MG63 (cell line): Measurements from ENCODE around the gene TMEM63A. TPM values are rescaled to one million over a fixed set of nuclear protein-coding genes. Genes with fewer than 3 reads are reported as not detected.

Experiments used
- DNase-seq: peaks from one replicate; pipeline ENCODE4 v3.0.0-alpha.2; 2020
- H3K27me3 ChIP-seq: fragments of 250-450 bp; sonication (Bioruptor Pico); 2 replicates; pipeline ENCODE4 v1.5.1; 2020; ENCODE audit warnings: mild to moderate bottlenecking, moderate library complexity
- H3K36me3 ChIP-seq: fragments of 250-450 bp; sonication (Bioruptor Pico); 2 replicates; pipeline ENCODE4 v1.5.1; 2020; ENCODE audit warnings: mild to moderate bottlenecking, moderate library complexity
- H3K4me3 ChIP-seq: fragments of 250-450 bp; sonication (Bioruptor Pico); 2 replicates; pipeline ENCODE4 v1.5.1; 2020; ENCODE audit warnings: mild to moderate bottlenecking, moderate library complexity
- H3K9me3 ChIP-seq: fragments of 250-450 bp; sonication (Bioruptor Pico); 2 replicates; pipeline ENCODE4 v1.5.1; 2020; ENCODE audit warnings: mild to moderate bottlenecking, moderate library complexity
- total RNA-seq: library from RNA; depleted of rRNA; stranded (reverse); fragments of >200 nt; shearing (Covaris generic); gene quantifications from 2 replicates; pipeline ENCODE4 v1.2.3, GENCODE V29; 2014; ENCODE audit warnings: low replicate concordance

Gene TMEM63A
- total RNA-seq, 1 experiment from 2014 or later, result 5.5 TPM

DNA sequence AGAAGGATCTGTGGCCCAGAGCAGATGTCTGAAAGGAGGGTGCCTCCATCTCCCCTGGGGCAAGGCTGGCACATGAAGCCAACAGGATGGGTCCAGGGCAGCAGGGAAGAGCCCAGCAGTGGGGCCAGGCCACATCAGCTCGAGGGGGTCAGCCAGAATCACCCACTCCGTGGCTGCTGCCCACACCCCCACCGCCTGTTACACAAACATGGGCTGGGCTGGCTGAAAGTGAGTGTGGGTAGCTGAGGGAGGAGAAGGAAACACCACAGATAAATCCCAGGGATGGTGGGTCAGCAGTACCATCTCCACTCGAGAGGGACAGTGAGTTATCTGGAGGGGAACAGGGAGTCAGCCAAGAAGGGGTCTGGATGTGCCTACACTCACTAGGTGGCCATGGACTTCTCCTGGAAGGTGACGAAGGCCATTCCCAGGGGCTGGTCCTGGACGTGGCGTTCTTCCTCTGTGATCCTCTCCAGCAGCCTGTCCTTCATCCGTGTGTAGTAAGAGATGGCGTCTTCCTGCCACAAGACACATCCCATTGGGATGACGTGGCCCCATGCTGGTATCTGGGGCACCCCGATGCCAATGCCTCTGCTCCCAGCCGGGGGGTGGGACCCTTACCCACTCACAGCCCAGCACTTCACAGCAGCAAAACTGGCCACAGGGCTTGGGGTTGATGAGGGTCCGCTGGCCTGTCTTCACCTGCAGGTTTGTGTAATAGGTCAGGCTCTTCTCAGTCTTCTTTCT, 20.2 kb downstream of the TMEM63A start:
- no peak for DNase-seq
- H3K9me3 ChIP-seq, result no peaks in the 10 kb centered on the region
- H3K36me3 ChIP-seq, result peaks cover 30% of the 10 kb centered on the region
- no peaks in the 10 kb centered on the region for H3K27me3 ChIP-seq
- H3K4me3 ChIP-seq, result no peak overlapping the region

GRCh38 chr1:225860876-225861441, 21.2 kb downstream of the TMEM63A start:
- H3K4me3 ChIP-seq, result no peak overlapping the region
- DNase-seq, result no peak
- no peaks in the 10 kb centered on the region for H3K9me3 ChIP-seq
- peaks cover 36% of the 10 kb centered on the region for H3K36me3 ChIP-seq
- no peaks in the 10 kb centered on the region for H3K27me3 ChIP-seq

DNA sequence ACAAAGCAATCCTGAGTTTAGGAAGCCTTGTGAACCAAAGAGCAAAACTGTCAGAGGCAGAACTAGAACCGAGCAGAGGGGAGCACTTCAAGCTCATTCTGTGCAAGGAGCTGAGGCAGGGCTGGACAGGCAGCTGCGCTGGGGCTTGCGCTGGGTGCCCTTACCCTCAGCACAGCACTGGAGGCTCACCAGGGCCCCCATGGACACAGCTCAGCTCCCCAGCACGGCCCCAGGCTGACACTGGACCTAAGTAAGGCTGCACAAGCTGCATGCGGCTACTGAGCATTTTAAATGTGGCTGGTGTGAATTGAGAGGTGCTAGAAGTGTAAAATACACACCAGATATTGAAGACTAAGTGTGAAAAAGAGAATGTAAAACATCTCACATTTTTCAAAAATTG, 22.1 kb downstream of the TMEM63A start:
- no peak for DNase-seq
- no peak overlapping the region for H3K4me3 ChIP-seq
- no peaks in the 10 kb centered on the region for H3K9me3 ChIP-seq
- no peaks in the 10 kb centered on the region for H3K27me3 ChIP-seq
- peaks cover 29% of the 10 kb centered on the region for H3K36me3 ChIP-seq

DNA sequence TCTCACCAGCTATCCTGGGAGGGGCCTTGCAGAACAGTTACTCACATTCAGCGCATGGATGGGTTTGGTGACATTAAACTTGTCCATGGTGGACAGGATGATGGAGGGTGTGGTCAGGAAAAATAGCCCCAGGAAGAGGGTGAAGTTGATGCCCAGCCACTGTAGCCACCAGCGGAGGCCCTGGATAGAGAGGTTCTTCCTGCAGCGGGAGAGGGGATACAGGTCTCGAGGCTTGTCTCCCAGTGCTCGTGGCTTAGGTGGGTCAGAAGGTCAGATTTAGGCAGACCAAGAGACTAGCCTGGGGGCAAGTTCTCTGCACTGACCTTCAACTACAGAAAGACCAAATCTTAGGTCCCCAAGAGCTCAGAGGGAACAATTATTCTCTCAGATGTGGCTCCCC, 23.0 kb downstream of the TMEM63A start:
- H3K27me3 ChIP-seq, result no peaks in the 10 kb centered on the region
- DNase-seq, result no peak
- H3K4me3 ChIP-seq, result no peak overlapping the region
- peaks cover 29% of the 10 kb centered on the region for H3K36me3 ChIP-seq
- H3K9me3 ChIP-seq, result no peaks in the 10 kb centered on the region

DNA sequence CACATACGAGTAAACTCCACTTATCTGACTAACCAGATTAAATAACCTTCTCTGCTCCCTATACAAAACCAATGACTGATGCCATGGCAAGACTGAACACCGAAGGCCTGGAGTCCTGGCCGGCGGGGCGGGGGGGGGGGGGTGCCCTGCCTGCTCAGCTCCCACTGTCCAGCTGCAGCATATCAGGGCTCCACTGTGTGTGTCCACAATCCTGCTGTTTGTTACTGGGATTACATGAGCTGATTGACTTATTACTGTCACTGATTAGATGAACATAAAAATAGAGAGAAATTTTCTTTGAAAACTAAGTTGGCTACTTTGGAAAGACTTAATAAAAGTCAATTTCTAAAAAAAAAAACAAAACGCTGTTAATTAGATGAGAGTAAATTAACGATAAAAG, 24.9 kb downstream of the TMEM63A start:
- Histone ChIP-seq H3K27me3 (no peaks in the 10 kb centered on the region), H3K4me3 (no peak overlapping the region), H3K36me3 (peaks cover 13% of the 10 kb centered on the region), H3K9me3 (no peaks in the 10 kb centered on the region)
- DNase-seq, result no peak

DNA sequence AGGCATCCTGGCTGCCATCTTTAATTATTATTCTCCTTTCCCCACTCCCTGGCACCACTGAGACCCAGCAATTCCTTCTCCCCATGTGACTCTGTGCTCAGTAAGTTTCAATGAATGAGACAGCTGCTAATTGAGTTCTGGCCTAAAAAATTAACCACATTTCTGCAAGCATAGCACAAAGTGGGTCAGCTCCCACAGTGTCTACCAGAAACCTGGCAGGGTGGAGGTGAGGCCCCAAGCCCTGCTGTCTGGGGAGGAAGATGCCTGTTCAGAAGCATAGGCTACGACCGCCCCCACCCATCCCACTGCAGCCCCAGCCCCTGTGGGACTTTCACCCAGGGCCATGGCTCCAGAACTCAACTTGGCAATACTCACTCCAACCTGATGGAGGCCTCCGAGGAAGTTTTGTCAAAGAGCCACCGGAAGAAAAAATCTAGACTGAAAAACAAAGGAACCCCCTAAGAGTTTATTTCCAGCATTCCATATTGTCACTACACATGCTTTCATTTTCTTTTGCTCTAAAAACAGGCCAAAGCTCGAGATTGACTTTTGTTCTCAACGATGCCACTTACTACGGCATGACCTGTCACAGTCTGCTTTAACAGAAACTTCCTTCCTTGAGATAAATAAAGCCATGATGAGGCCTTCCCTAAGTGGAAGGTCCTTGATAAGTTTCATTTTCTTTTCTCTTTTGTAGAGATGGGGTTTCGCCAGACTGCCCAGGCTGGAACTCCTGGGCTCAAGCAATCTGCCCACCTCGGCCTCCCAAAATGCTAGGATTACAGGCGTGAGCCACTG, 26.5 kb downstream of the TMEM63A start:
- Histone ChIP-seq H3K36me3 (peaks cover 6% of the 10 kb centered on the region), H3K27me3 (no peaks in the 10 kb centered on the region), H3K4me3 (no peak overlapping the region), H3K9me3 (no peaks in the 10 kb centered on the region)
- DNase-seq, result no peak

DNA sequence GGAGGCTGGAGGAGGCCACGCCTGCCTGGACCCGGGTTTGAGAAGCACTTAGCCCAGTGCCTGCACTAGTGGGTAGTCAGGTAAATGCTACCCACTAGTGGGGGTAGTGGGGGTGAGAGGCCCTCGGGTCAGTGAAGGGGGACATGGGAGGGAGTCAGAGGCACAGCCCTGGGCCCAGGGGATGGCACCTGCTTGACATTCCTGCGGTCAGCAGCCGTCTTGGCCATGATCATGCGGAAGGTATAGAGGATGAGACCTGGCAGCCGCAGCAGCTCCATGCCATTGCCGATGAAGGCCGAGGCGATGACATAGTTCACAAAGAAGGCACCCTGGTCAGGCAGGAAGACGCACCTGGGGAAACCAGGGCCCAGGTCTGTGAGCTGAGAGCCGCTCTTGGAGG, 28.7 kb downstream of the TMEM63A start:
- Histone ChIP-seq H3K9me3 (no peaks in the 10 kb centered on the region), H3K27me3 (no peaks in the 10 kb centered on the region), H3K36me3 (peaks cover 6% of the 10 kb centered on the region), H3K4me3 (no peak overlapping the region)
- no peak for DNase-seq

DNA sequence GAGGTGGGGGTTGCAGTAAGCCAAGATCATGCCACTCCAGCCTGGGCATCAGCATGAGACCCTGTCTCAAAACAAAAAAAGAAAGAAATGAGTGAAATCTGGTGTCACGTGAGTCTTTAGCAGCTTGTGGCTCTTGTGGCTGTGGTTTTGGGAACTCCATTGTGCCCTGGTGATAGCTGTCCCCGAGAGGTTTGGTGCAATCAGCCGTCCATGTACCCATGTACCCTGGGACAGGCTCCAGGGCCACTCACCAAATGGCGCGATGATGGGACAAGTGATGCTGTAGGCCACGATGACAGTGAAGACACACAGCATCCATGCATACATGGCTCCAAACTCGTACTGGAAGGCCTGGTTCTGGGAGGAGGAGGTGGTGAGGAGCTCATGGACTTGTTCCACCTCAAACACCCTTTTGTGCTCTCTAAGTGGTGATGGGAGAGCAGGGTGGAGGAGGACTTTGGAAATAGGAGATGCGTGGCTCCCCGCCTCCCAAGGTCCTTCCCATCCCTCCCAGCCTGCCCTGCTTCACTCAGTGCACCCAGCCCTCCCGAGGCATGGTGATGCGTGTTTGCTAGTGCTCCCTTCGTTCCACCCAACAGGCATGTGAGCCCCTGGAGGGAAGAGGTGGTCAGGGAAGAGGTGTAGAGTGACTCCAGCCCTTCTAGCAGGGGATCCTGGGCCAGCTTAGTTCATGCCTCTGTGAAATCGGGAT, 29.6 kb downstream of the TMEM63A start:
- DNase-seq, result no peak
- Histone ChIP-seq H3K27me3 (no peaks in the 10 kb centered on the region), H3K4me3 (no peak overlapping the region), H3K36me3 (peaks cover 11% of the 10 kb centered on the region), H3K9me3 (no peaks in the 10 kb centered on the region)

DNA sequence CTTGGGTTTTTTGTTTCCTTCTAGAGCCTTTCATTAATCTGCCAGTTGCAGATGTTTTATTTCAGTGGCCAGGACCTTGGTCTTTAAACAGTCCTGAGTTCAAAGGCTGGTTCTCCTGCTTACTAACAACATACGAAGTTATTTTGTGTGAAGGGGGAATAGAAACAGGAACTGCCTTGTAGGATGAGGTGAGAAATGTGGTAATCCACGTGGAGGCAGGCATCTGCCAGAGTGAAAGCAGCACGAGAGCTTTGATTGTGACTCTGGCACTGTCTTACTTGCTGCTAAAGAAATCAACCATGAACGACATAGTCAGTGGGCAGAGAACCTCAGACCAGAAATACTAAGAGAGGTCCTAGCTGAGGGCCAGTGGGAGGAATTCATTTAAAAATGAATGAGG, 30.4 kb downstream of the TMEM63A start:
- H3K9me3 ChIP-seq, result no peaks in the 10 kb centered on the region
- peaks cover 14% of the 10 kb centered on the region for H3K36me3 ChIP-seq
- DNase-seq, result no peak
- H3K27me3 ChIP-seq, result no peaks in the 10 kb centered on the region
- H3K4me3 ChIP-seq, result no peak overlapping the region

DNA sequence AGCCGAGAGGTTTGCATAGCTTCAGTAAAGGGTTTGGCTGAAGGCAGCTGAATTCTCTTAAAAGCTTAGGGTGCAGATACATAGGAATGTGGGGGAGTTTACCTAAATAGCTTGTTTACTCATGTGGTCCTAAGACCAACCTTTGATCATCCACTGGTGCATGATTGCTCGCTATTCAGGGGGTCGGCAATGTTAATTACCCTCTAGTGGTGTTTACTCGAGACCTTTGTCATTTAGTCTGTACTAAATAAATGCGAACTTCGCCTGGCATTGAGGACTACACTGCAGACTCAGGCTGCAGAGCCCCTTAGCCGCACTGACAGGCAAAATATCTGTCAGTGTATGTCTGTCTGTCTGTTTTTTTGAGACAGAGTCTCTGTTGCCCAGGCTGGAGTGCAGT, 31.8 kb downstream of the TMEM63A start:
- DNase-seq, result no peak
- Histone ChIP-seq H3K4me3 (no peak overlapping the region), H3K9me3 (no peaks in the 10 kb centered on the region), H3K36me3 (peaks cover 23% of the 10 kb centered on the region), H3K27me3 (no peaks in the 10 kb centered on the region)

- Histone ChIP-seq H3K4me3 (no peak overlapping the region), H3K27me3 (no peaks in the 10 kb centered on the region), H3K9me3 (no peaks in the 10 kb centered on the region), H3K36me3 (peaks cover 25% of the 10 kb centered on the region)
- no peak for DNase-seq
These were observed 32.3 kb downstream of the TMEM63A start for GRCh38 chr1:225849925-225850324.

DNA sequence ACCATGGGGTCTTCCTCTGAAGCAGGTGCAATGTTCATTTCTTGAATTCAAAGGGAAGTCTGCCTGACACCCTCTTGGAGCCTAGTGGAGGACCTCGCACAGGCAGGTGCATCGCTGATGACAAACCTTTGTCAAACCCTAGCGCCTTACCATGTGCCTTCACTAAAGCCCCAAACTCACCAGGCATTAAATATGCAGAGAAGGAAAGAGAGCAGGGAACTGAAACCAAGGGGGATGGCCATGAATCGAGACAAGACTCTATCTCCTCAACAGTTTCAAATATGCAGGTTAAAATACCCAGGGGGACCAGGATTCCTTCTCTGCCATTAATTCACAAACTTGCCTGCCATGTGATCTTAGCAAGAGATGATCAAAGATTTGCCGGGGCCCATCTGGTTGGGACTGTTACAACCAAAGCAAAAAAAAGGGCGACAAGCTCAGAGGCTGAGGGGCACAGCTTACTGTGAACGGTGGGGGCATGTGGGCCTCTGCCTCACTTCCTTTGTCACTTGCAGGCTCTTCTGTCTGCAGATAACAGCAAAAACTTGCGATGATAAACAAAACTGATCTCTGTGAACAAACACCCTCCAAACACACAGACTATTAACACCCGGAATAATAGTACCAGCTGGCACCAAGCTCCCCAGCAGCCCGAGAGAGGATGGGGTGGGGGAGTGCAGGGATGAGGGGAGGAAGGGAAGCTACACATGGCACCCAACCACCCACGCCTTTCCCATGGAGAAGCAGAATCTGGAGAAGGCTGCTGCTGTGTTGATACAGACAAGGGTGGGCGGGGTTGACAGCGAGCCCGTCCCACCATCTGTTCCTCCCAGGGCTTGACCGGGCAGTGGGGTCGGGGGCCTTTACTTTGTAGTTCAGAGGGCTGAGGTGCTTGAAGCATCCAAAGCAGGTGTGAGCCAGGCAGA, 33.9 kb downstream of the TMEM63A start:
- no peak for DNase-seq
- peaks cover 32% of the 10 kb centered on the region for H3K36me3 ChIP-seq
- no peaks in the 10 kb centered on the region for H3K9me3 ChIP-seq
- no peaks in the 10 kb centered on the region for H3K27me3 ChIP-seq
- no peak overlapping the region for H3K4me3 ChIP-seq

GRCh38 chr1:225847610-225848009, 34.6 kb downstream of the TMEM63A start:
- no peaks in the 10 kb centered on the region for H3K27me3 ChIP-seq
- H3K9me3 ChIP-seq, result no peaks in the 10 kb centered on the region
- no peak for DNase-seq
- peaks cover 32% of the 10 kb centered on the region for H3K36me3 ChIP-seq
- no peak overlapping the region for H3K4me3 ChIP-seq

GRCh38 chr1:225846331-225847310, 35.6 kb downstream of the TMEM63A start:
- H3K36me3 ChIP-seq, result peaks cover 34% of the 10 kb centered on the region
- H3K27me3 ChIP-seq, result no peaks in the 10 kb centered on the region
- no peak for DNase-seq
- no peaks in the 10 kb centered on the region for H3K9me3 ChIP-seq
- H3K4me3 ChIP-seq, result no peak overlapping the region

GRCh38 chr1:225845571-225846259, 36.5 kb downstream of the TMEM63A start:
- peak; percentile 84 for DNase-seq
- Histone ChIP-seq H3K4me3 (no peak overlapping the region), H3K27me3 (no peaks in the 10 kb centered on the region), H3K9me3 (no peaks in the 10 kb centered on the region), H3K36me3 (peaks cover 34% of the 10 kb centered on the region)
